Measurements from ENCODE around the gene NRP1.

The NRP1 gene

GRCh38 chr10:33289776-33290175 is 44.7 kb downstream of the NRP1 start:
- TF ChIP-seq, protein P1, sequence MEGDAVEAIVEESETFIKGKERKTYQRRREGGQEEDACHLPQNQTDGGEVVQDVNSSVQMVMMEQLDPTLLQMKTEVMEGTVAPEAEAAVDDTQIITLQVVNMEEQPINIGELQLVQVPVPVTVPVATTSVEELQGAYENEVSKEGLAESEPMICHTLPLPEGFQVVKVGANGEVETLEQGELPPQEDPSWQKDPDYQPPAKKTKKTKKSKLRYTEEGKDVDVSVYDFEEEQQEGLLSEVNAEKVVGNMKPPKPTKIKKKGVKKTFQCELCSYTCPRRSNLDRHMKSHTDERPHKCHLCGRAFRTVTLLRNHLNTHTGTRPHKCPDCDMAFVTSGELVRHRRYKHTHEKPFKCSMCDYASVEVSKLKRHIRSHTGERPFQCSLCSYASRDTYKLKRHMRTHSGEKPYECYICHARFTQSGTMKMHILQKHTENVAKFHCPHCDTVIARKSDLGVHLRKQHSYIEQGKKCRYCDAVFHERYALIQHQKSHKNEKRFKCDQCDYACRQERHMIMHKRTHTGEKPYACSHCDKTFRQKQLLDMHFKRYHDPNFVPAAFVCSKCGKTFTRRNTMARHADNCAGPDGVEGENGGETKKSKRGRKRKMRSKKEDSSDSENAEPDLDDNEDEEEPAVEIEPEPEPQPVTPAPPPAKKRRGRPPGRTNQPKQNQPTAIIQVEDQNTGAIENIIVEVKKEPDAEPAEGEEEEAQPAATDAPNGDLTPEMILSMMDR (IDR thresholded peaks at IDR 0.05): no peak
- Histone ChIP-seq H3K9ac (no peak overlapping the region), H2AFZ (no peak overlapping the region), H3K79me2 (no peaks in the 10 kb centered on the region), H3K4me3 (ENCODE audit: low read depth, low read length) (no peak overlapping the region), H3K36me3 (ENCODE audit: control insufficient read depth, insufficient read depth, low read length) (no peaks in the 10 kb centered on the region), H3K9me3 (ENCODE audit: control insufficient read depth, low read length) (no peaks in the 10 kb centered on the region), H3K4me2 (ENCODE audit: low read length) (no peak overlapping the region), H3K4me1 (no peaks in the 10 kb centered on the region), H3K27me3 (ENCODE audit: control insufficient read depth, insufficient read depth, low read length) (no peaks in the 10 kb centered on the region), H3K27ac (no peak overlapping the region)

GRCh38 chr10:33288127-33288526 is 46.3 kb downstream of the NRP1 start:
- Histone ChIP-seq H3K27ac (no peak overlapping the region), H3K79me2 (no peaks in the 10 kb centered on the region)
- TF ChIP-seq, protein P1 (IDR thresholded peaks at IDR 0.05): no peak

GRCh38 chr10:33287112-33287511 is 47.4 kb downstream of the NRP1 start:
- no peak overlapping the region for H3K27ac ChIP-seq

More at GRCh38 chr10:33288127-33288526, 46.3 kb downstream of the NRP1 start:
- Histone ChIP-seq H3K4me2 (ENCODE audit: low read length) (no peak overlapping the region), H3K36me3 (ENCODE audit: control insufficient read depth, insufficient read depth, low read length) (no peaks in the 10 kb centered on the region), H3K9ac (no peak overlapping the region), H3K4me1 (no peaks in the 10 kb centered on the region), H2AFZ (no peak overlapping the region), H3K27me3 (ENCODE audit: control insufficient read depth, insufficient read depth, low read length) (no peaks in the 10 kb centered on the region), H3K9me3 (ENCODE audit: control insufficient read depth, low read length) (no peaks in the 10 kb centered on the region), H3K4me3 (ENCODE audit: low read depth, low read length) (no peak overlapping the region)

GRCh38 chr10:33286157-33286934 is 48.1 kb downstream of the NRP1 start:
- Histone ChIP-seq H3K36me3 (ENCODE audit: control insufficient read depth, insufficient read depth, low read length) (no peaks in the 10 kb centered on the region), H3K27me3 (ENCODE audit: control insufficient read depth, insufficient read depth, low read length) (no peaks in the 10 kb centered on the region), H3K79me2 (no peaks in the 10 kb centered on the region), H3K4me2 (ENCODE audit: low read length) (no peak overlapping the region), H3K4me1 (no peaks in the 10 kb centered on the region), H3K9me3 (ENCODE audit: control insufficient read depth, low read length) (no peaks in the 10 kb centered on the region), H3K27ac (no peak overlapping the region), H3K4me3 (ENCODE audit: low read depth, low read length) (no peak overlapping the region), H2AFZ (no peak overlapping the region), H3K9ac (no peak overlapping the region)
- TF ChIP-seq, protein P1 (IDR thresholded peaks at IDR 0.05): no peak

More at GRCh38 chr10:33287112-33287511, 47.4 kb downstream of the NRP1 start:
- no peaks in the 10 kb centered on the region for H3K36me3 ChIP-seq (ENCODE audit: control insufficient read depth, insufficient read depth, low read length)
- H3K4me3 ChIP-seq (ENCODE audit: low read depth, low read length): no peak overlapping the region
- H3K79me2 ChIP-seq: no peaks in the 10 kb centered on the region
- no peaks in the 10 kb centered on the region for H3K27me3 ChIP-seq (ENCODE audit: control insufficient read depth, insufficient read depth, low read length)
- no peaks in the 10 kb centered on the region for H3K9me3 ChIP-seq (ENCODE audit: control insufficient read depth, low read length)
- H3K4me2 ChIP-seq (ENCODE audit: low read length): no peak overlapping the region
- no peak overlapping the region for H2AFZ ChIP-seq
- no peak overlapping the region for H3K9ac ChIP-seq
- no peaks in the 10 kb centered on the region for H3K4me1 ChIP-seq
- TF ChIP-seq, protein P1 (IDR thresholded peaks at IDR 0.05): no peak

DNA sequence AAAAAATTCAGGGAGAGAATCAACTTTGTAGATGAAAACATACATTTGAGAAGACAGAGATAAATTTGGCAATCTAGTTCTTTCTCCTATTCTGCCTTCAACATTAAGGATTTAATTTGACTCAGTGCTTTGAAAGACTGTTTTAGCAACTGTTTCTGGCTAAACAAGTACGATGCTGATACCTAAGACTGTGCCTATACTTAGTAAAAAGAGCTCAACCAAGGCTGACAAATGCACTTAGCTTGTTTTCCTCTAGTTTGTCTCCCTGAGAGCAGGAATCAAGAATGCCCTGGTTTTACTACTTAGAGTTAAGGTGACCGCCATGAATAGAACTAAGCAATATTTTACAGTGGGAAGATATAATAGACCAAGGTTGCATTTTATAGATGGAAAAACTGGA is 49.5 kb downstream of the NRP1 start:
- H3K4me2 ChIP-seq (ENCODE audit: low read length): no peak overlapping the region
- no peak overlapping the region for H3K4me3 ChIP-seq (ENCODE audit: low read depth, low read length)
- H2AFZ ChIP-seq: no peak overlapping the region
- no peaks in the 10 kb centered on the region for H3K27me3 ChIP-seq (ENCODE audit: control insufficient read depth, insufficient read depth, low read length)
- no peaks in the 10 kb centered on the region for H3K4me1 ChIP-seq
- H3K9ac ChIP-seq: no peak overlapping the region
- no peak overlapping the region for H3K27ac ChIP-seq
- no peaks in the 10 kb centered on the region for H3K9me3 ChIP-seq (ENCODE audit: control insufficient read depth, low read length)
- H3K36me3 ChIP-seq (ENCODE audit: control insufficient read depth, insufficient read depth, low read length): no peaks in the 10 kb centered on the region
- TF ChIP-seq, protein P1 (IDR thresholded peaks at IDR 0.05): no peak
- H3K79me2 ChIP-seq: no peaks in the 10 kb centered on the region

All from parathyroid adenoma (tissue), 2 donors.